Fibroblast of lung (primary cell): Measurements from ENCODE around the gene ARMC9. TPM values are rescaled to one million over a fixed set of nuclear protein-coding genes. Genes with fewer than 3 reads are reported as not detected.

Experiments used
- DNase-seq, 2 donors: peaks; one replicate each; pipeline versions ENCODE4 v3.0.0 to v3.0.0-alpha.2; 2010; ENCODE audit warnings: low read depth in 2 of 2
- H2AFZ ChIP-seq: 2 replicates; pipeline ENCODE4 v1.5.1; 2012; ENCODE audit warnings: low read length, control low read depth, inconsistent platforms
- H3K27ac ChIP-seq: 2 replicates; pipeline ENCODE4 v1.5.1; 2011; ENCODE audit warnings: low read length, control low read depth; ENCODE audit not compliant: insufficient read depth
- H3K27me3 ChIP-seq: 2 replicates; pipeline ENCODE4 v1.5.1; 2011; ENCODE audit warnings: mild to moderate bottlenecking, low read length; ENCODE audit not compliant: control insufficient read depth, insufficient read depth
- H3K36me3 ChIP-seq: 2 replicates; pipeline ENCODE4 v1.5.1; 2011; ENCODE audit warnings: low read length; ENCODE audit not compliant: control insufficient read depth, insufficient read depth
- H3K4me1 ChIP-seq: 2 replicates; pipeline ENCODE4 v1.5.1; 2011; ENCODE audit warnings: low read length; ENCODE audit not compliant: control insufficient read depth, insufficient read depth; ENCODE audit errors: extremely low read depth
- H3K4me2 ChIP-seq: 2 replicates; pipeline ENCODE4 v1.5.1; 2011; ENCODE audit warnings: low read length, control low read depth; ENCODE audit not compliant: insufficient read depth; ENCODE audit errors: extremely low read depth
- H3K4me3 ChIP-seq, 4 experiments: fragments of 200-600 bp in 1 of 4; sonication (generic) in 1 of 4; replicated peaks in 1 of 4; 2 replicates each; pipeline ENCODE4 v1.5.1; 2011 to 2016; ENCODE audit warnings: low read length in 4 of 4, low read depth in 3 of 4, mild to moderate bottlenecking in 3 of 4, control low read depth in 2 of 4, inconsistent platforms in 1 of 4, mixed read lengths in 1 of 4; ENCODE audit not compliant: insufficient read depth in 1 of 4; ENCODE audit errors: control extremely low read depth in 1 of 4
- H3K79me2 ChIP-seq: 2 replicates; pipeline ENCODE4 v1.5.1; 2012; ENCODE audit warnings: mild to moderate bottlenecking, low read length, inconsistent platforms; ENCODE audit not compliant: control insufficient read depth, insufficient read depth
- H3K9ac ChIP-seq: 2 replicates; pipeline ENCODE4 v1.5.1; 2011; ENCODE audit warnings: mild to moderate bottlenecking, low read length, control low read depth; ENCODE audit not compliant: insufficient read depth
- H3K9me3 ChIP-seq: 2 replicates; pipeline ENCODE4 v1.5.1; 2012; ENCODE audit warnings: low read depth, low read length; ENCODE audit not compliant: control insufficient read depth, insufficient read depth
- H4K20me1 ChIP-seq: 2 replicates; pipeline ENCODE4 v1.5.1; 2011; ENCODE audit warnings: low read length; ENCODE audit not compliant: control insufficient read depth, insufficient read depth; ENCODE audit errors: extremely low read depth
- EZH2 ChIP-seq: IDR thresholded peaks from 2 replicates; pipeline ENCODE4 v1.5.1; 2012; ENCODE audit warnings: low read length, control low read depth, mild to moderate bottlenecking; ENCODE audit errors: missing control alignments
- polyA plus RNA-seq, 2 donors: library from polyadenylated mRNA; depleted of rRNA in 1 of 2; stranded (reverse) in 1 of 2; unstranded in 1 of 2; fragments of >200 nt; gene quantifications; 2 replicates each; pipeline ENCODE4 v1.2.1, GENCODE V29; 2011 to 2012; ENCODE audit warnings: missing spikeins in 1 of 2
- total RNA-seq: library from RNA; depleted of rRNA; stranded (reverse); fragments of >200 nt; gene quantifications from 2 replicates; pipeline ENCODE4 v1.2.1, GENCODE V29; 2014
- TF ChIP-seq, protein P1 (sequence below), 2 donors: IDR thresholded peaks in 1 of 2; conservative IDR thresholded peaks in 1 of 2; 1 replicate in 1 of 2; 2 replicates in 1 of 2; pipeline ENCODE4 v1.5.1; 2011 to 2012; ENCODE audit warnings: low read length in 2 of 2, control low read depth in 1 of 2, inconsistent platforms in 1 of 2, low read depth in 1 of 2, mild to moderate bottlenecking in 1 of 2

Gene ARMC9
- total and polyA plus RNA-seq, 2 donors (not counting 1 experiment from before 2014, with no cell fraction given) = 68.4 to 153 TPM

DNA sequence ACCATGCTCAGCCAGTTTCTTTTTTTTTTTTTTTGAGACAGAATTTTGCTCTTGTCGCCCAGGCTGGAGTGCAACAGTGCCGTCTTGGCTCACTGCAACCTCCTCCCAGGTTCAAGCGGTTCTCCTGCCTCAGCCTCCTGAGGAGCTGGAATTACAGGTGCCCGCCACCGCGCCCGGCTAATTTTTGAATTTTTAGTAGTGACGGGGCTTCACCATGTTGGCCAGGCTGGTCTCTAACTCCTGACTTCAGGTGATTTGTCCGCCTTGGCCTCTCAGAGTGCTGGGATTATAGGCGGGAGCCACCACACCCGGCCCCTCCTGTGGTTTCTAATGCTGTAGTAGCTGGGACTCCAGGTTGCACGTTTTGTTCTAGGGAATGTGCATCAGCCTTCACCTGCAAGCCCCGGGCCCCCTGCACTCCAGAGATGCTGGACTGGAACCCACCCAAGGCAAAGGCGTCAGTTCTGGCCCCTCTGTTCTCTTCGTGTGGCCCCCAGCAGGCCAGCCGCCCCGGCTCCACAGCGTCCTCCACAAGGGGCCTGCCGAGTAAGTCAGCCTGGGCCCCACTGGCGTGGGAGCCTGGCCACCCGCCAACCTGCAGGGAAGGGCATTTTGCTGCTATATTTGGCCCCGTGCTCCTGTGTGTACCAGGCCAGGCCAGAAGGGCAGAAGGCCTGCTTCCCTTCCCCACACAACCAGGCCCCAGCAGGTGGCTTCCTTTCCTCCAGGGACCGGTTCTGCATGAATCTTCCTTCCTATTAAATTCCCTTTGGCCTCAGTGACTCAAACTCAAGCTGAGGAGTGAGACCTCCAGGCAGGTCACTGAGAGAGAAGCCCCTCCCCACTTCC, 171.4 kb downstream of the ARMC9 start:
- Histone ChIP-seq H3K9me3 (no peaks in the 10 kb centered on the region), H3K4me1 (no peaks in the 10 kb centered on the region), H3K9ac (no peak overlapping the region), H3K27me3 (no peaks in the 10 kb centered on the region), H3K27ac (no peak overlapping the region), H3K79me2 (no peaks in the 10 kb centered on the region), H3K4me2 (no peak overlapping the region), H4K20me1 (no peaks in the 10 kb centered on the region), H3K36me3 (no peaks in the 10 kb centered on the region), H3K4me3 (no peak overlapping the region), H2AFZ (no peak overlapping the region)
- DNase-seq = no peak
- TF ChIP-seq, protein P1, sequence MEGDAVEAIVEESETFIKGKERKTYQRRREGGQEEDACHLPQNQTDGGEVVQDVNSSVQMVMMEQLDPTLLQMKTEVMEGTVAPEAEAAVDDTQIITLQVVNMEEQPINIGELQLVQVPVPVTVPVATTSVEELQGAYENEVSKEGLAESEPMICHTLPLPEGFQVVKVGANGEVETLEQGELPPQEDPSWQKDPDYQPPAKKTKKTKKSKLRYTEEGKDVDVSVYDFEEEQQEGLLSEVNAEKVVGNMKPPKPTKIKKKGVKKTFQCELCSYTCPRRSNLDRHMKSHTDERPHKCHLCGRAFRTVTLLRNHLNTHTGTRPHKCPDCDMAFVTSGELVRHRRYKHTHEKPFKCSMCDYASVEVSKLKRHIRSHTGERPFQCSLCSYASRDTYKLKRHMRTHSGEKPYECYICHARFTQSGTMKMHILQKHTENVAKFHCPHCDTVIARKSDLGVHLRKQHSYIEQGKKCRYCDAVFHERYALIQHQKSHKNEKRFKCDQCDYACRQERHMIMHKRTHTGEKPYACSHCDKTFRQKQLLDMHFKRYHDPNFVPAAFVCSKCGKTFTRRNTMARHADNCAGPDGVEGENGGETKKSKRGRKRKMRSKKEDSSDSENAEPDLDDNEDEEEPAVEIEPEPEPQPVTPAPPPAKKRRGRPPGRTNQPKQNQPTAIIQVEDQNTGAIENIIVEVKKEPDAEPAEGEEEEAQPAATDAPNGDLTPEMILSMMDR (conservative IDR thresholded peaks at IDR 0.05 in 1 of 2, IDR thresholded peaks at IDR 0.05 in 1 of 2; ENCODE audit: low read depth in 1 of 2, low read length in 2 of 2) = no peak
- TF ChIP-seq EZH2 = no peak

DNA sequence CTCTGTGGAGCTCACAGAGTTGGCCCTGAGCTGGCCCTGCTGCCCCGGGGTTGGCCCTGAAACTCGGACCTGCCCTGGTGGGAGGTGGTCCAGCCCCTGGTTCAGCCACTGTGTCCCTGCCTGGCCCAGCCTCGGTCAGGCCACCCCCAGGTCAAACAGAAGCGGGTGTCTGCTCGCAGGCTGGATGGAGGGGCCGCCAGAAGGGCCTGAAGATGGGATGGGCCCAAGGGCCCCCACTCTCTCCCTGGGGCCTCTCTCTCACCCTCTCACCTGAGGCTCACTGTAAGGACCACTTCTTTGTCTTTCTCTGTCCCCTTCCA, 172.0 kb downstream of the ARMC9 start:
- no peaks in the 10 kb centered on the region for H3K36me3 ChIP-seq
- no peak overlapping the region for H3K4me2 ChIP-seq
- no peak for DNase-seq
- TF ChIP-seq EZH2 = no peak
- TF ChIP-seq, protein P1 (conservative IDR thresholded peaks at IDR 0.05 in 1 of 2, IDR thresholded peaks at IDR 0.05 in 1 of 2; ENCODE audit: low read depth in 1 of 2, low read length in 2 of 2) = no peak
- no peaks in the 10 kb centered on the region for H4K20me1 ChIP-seq
- H3K4me3 ChIP-seq = no peak overlapping the region
- no peak overlapping the region for H3K9ac ChIP-seq
- H3K9me3 ChIP-seq = no peaks in the 10 kb centered on the region
- H3K79me2 ChIP-seq = no peaks in the 10 kb centered on the region
- H3K27ac ChIP-seq = no peak overlapping the region
- H2AFZ ChIP-seq = no peak overlapping the region
- no peaks in the 10 kb centered on the region for H3K27me3 ChIP-seq
- H3K4me1 ChIP-seq = no peaks in the 10 kb centered on the region

DNA sequence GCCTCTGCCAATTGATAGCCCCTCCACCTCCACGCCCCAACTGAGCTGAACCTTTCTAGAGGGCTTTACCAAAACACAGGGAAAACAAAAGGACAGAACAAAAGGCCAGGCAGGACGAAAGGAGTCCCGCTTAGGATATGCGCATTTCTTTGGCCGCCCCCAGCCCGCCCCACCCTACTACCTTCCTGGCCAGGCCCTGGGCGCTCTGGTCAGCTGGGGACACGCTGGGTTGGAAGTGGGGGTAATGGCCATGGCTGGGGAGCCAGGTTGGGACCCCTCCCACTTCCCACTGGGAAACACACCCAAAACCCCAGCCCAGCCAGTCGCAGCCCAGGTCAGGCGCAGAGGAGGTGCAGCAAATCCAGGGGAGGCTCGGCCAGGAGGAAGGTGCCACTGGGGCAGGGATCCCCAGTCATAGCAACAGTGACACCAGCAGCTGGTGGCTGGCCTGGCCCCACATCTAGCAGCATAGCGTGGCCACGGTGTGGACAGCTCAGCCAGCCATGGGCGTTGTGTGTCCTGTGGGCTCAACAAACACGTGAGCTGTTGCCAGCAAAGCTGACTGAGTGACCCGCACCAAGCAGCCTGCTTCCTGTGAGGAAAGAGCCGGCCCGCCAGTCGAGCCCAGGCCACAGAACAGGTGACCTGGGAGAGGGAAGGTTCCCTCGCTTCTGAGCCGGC, 172.5 kb downstream of the ARMC9 start:
- no peaks in the 10 kb centered on the region for H3K79me2 ChIP-seq
- H3K4me3 ChIP-seq = no peak overlapping the region
- TF ChIP-seq, protein P1 (conservative IDR thresholded peaks at IDR 0.05 in 1 of 2, IDR thresholded peaks at IDR 0.05 in 1 of 2; ENCODE audit: low read depth in 1 of 2, low read length in 2 of 2) = no peak
- TF ChIP-seq EZH2 = no peak
- H4K20me1 ChIP-seq = no peaks in the 10 kb centered on the region
- no peaks in the 10 kb centered on the region for H3K27me3 ChIP-seq
- no peak for DNase-seq
- H3K9me3 ChIP-seq = no peaks in the 10 kb centered on the region
- H3K27ac ChIP-seq = no peak overlapping the region
- no peak overlapping the region for H3K4me2 ChIP-seq
- H3K9ac ChIP-seq = no peak overlapping the region
- no peak overlapping the region for H2AFZ ChIP-seq
- no peaks in the 10 kb centered on the region for H3K36me3 ChIP-seq
- H3K4me1 ChIP-seq = no peaks in the 10 kb centered on the region
